ENCODE measurements around the gene GPR63. TPM values are rescaled to one million over a fixed set of nuclear protein-coding genes. Genes with fewer than 3 reads are reported as not detected.

GPR63 gene
- total RNA-seq, 1 experiment from 2014 or later, result 0.95 TPM

DNA sequence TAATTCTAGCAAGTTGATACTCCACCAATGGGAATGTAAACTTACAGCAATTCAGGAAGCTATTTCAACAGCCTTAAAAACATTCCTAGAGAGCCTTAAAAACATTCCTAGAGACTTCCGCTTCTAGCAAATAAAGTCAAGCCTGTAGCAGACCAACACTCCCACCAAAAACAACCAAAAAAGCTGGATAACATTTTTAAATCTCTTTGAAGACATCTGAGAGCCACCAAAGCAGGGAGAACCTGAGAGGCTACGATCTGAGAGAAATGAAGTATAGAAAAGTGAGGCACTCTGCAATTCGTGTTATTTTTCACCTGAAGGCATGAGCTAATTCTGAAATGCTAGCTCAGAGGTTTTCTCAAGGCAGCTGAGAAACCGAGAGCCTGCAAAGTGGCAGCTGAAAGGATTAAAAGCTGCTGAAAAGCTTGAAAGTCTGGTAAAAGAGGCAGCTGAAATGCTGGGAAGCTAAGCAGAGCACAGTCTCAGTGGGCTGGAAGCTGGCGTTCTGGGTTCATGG is 20.9 kb downstream of the GPR63 start:
- POLR2A ChIA-PET, result no interaction called here
- in situ Hi-C loops (cut with HindIII; ENCODE audit: low pct_unique_long_range_greater_than_20kb, low sequenced_read_pairs) (no loop called here), intact Hi-C loops (cut with micrococcal nuclease; ENCODE audit: unreplicated experiment) (no loop called here)
- Histone ChIP-seq H3K27me3 (ENCODE audit: control insufficient read depth, insufficient read depth, low read length) (no peaks in the 10 kb centered on the region), H3K4me3 (ENCODE audit: low read depth in 2 of 2, low read length in 2 of 2) (no peak overlapping the region), H3K4me1 (ENCODE audit: control insufficient read depth, insufficient read depth, low read length) (no peaks in the 10 kb centered on the region), H3K9me3 (ENCODE audit: control insufficient read depth, insufficient read depth, low read depth, low read length) (no peaks in the 10 kb centered on the region), H3K36me3 (ENCODE audit: control insufficient read depth, insufficient read depth, low read length) (no peaks in the 10 kb centered on the region), H3K27ac (ENCODE audit: low read length) (no peak overlapping the region)
- DNase-seq (ENCODE audit: low read depth, low spot score) (no peak), ATAC-seq (no peak)
- CTCF ChIA-PET, result no interaction called here
- no TSS peak for BruUV-seq (replicated peaks)
- no peak for TF ChIP-seq SIN3A (IDR thresholded peaks at IDR 0.05; ENCODE audit: borderline replicate concordance, insufficient read depth, low read depth, low read length)
- TF ChIP-seq CTCF (IDR thresholded peaks at IDR 0.05), result no peak
- TF ChIP-seq POLR2AphosphoS5 (IDR thresholded peaks at IDR 0.05; ENCODE audit: low read depth, low read length), result no peak
- TF ChIP-seq, protein P1, sequence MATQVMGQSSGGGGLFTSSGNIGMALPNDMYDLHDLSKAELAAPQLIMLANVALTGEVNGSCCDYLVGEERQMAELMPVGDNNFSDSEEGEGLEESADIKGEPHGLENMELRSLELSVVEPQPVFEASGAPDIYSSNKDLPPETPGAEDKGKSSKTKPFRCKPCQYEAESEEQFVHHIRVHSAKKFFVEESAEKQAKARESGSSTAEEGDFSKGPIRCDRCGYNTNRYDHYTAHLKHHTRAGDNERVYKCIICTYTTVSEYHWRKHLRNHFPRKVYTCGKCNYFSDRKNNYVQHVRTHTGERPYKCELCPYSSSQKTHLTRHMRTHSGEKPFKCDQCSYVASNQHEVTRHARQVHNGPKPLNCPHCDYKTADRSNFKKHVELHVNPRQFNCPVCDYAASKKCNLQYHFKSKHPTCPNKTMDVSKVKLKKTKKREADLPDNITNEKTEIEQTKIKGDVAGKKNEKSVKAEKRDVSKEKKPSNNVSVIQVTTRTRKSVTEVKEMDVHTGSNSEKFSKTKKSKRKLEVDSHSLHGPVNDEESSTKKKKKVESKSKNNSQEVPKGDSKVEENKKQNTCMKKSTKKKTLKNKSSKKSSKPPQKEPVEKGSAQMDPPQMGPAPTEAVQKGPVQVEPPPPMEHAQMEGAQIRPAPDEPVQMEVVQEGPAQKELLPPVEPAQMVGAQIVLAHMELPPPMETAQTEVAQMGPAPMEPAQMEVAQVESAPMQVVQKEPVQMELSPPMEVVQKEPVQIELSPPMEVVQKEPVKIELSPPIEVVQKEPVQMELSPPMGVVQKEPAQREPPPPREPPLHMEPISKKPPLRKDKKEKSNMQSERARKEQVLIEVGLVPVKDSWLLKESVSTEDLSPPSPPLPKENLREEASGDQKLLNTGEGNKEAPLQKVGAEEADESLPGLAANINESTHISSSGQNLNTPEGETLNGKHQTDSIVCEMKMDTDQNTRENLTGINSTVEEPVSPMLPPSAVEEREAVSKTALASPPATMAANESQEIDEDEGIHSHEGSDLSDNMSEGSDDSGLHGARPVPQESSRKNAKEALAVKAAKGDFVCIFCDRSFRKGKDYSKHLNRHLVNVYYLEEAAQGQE (IDR thresholded peaks at IDR 0.05; ENCODE audit: insufficient read depth in 1 of 2, low read depth in 2 of 2, low read length in 1 of 2), result no peak

DNA sequence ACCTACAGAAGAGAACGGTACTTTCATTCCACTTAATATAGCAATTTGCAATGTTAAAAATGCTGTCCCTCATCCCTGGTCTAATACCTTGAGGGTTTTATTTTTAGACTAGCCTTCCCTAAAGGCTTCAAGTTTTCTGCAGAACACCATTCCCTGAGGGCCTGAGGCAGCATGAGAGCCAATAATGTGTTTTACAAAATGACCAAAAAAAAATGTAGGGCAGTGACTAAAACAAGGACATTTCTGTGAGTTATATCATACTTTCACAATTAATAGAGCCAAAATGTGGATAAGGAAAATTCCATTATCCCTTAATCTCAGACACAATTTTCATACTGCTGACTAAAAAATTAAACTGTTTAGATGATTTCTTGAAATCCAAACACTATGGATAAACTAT is 22.7 kb downstream of the GPR63 start:
- Histone ChIP-seq H3K27me3 (ENCODE audit: control insufficient read depth, insufficient read depth, low read length) (no peaks in the 10 kb centered on the region), H3K27ac (ENCODE audit: low read length) (no peak overlapping the region), H3K36me3 (ENCODE audit: control insufficient read depth, insufficient read depth, low read length) (no peaks in the 10 kb centered on the region), H3K9me3 (ENCODE audit: control insufficient read depth, insufficient read depth, low read depth, low read length) (no peaks in the 10 kb centered on the region), H3K4me1 (ENCODE audit: control insufficient read depth, insufficient read depth, low read length) (no peaks in the 10 kb centered on the region), H3K4me3 (ENCODE audit: low read depth in 2 of 2, low read length in 2 of 2) (no peak overlapping the region)
- intact Hi-C loops (cut with micrococcal nuclease; ENCODE audit: unreplicated experiment) (no loop called here), in situ Hi-C loops (cut with HindIII; ENCODE audit: low pct_unique_long_range_greater_than_20kb, low sequenced_read_pairs) (no loop called here)
- ChIA-PET POLR2A (no interaction called here), CTCF (no interaction called here)
- DNase-seq (ENCODE audit: low read depth, low spot score) (no peak), ATAC-seq (no peak)
- BruUV-seq (replicated peaks), result no TSS peak
- TF ChIP-seq CTCF (IDR thresholded peaks at IDR 0.05) (no peak), SIN3A (IDR thresholded peaks at IDR 0.05; ENCODE audit: borderline replicate concordance, insufficient read depth, low read depth, low read length) (no peak), POLR2AphosphoS5 (IDR thresholded peaks at IDR 0.05; ENCODE audit: low read depth, low read length) (no peak), TCF7L2 (IDR thresholded peaks at IDR 0.05; ENCODE audit: low read depth, low read length) (no peak)
- TF ChIP-seq, protein P1 (IDR thresholded peaks at IDR 0.05; ENCODE audit: insufficient read depth in 1 of 2, low read depth in 2 of 2, low read length in 1 of 2), result no peak
